Activated CD4-positive, CD25-positive, alpha-beta regulatory T cell treated with anti-CD3 and anti-CD28 coated beads, Interleukin-2, amount 50 U/mL, for 16 hours (primary cell): Measurements from ENCODE around the gene PCDHGA7.
"Not testable (repeated sequence)": the region's sequence is repeated elsewhere in the genome, so short reads cannot be mapped to it uniquely, and the experiment has no call there.

Source experiments
- DNase-seq: peaks from one replicate; pipeline ENCODE4 v3.0.0-alpha.2; 2020; ENCODE audit warnings: low read depth, low spot score

PCDHGA7 gene

GRCh38 chr5:141398608-141399007 is 16.1 kb downstream of the PCDHGA7 start:
- DNase-seq: no peak

DNA sequence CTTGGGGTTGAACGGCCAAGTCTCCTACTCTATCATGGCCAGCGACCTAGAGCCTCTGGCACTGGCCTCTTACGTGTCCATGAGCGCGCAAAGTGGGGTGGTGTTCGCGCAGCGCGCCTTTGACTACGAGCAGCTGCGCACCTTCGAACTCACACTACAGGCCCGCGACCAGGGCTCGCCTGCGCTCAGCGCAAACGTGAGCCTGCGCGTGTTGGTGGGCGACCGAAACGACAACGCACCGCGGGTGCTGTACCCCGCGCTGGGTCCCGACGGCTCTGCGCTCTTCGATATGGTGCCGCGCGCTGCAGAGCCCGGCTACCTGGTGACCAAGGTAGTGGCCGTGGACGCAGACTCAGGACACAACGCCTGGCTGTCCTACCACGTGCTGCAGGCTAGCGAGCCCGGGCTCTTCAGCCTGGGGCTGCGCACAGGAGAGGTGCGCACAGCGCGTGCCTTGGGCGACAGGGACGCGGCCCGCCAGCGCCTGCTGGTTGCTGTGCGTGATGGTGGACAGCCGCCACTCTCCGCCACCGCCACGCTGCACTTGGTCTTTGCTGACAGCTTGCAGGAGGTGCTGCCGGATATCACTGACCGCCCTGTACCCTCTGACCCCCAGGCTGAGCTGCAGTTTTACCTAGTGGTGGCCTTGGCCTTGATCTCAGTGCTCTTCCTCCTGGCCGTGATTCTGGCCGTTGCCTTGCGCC is 17.2 kb downstream of the PCDHGA7 start:
- no peak for DNase-seq

- DNase-seq: no peak
These were observed 20.2 kb downstream of the PCDHGA7 start, which contains the start of gene PCDHGA9 for GRCh38 chr5:141402553-141403243. PCDHGA9 (plus strand) TSS chr5:141402778; CDS start chr5:141402953, 175 bp downstream.

- DNase-seq: no peak
These were observed 20.8 kb downstream of the PCDHGA7 start for GRCh38 chr5:141403387-141403786.

- not testable (repeated sequence) for DNase-seq
These were observed 25.4 kb downstream of the PCDHGA7 start, which contains the start of gene PCDHGB6 for GRCh38 chr5:141407790-141408505. PCDHGB6 (plus strand) TSS chr5:141408021; CDS start chr5:141408203, 182 bp downstream.

GRCh38 chr5:141409598-141410306 is 27.2 kb downstream of the PCDHGA7 start:
- no peak for DNase-seq

DNA sequence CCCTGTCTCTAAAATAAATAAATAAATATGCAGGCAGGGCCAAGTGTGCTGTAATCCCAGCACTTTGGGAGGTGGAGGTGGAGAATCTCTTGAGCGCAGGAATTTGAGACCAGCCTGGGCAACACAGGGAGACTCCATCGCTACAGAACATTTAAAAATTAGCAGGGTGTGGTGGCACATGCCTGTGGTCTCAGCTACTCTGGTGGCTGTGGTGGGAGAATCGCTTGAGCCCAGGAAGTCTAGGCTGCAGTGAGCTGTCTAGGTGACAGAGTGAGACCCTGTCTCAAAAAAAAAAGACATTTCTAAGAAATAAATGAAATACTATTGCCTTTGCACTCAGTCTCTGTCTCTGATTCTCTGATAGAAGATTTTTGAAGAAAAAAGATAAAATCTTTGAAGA is 29.0 kb downstream of the PCDHGA7 start:
- no peak for DNase-seq

GRCh38 chr5:141412854-141413539 is 30.5 kb downstream of the PCDHGA7 start, which contains the start of gene PCDHGA10:
PCDHGA10 (plus strand) TSS chr5:141412987; CDS start chr5:141413176, 189 bp downstream.
- DNase-seq: no peak

- no peak for DNase-seq
These were observed 31.1 kb downstream of the PCDHGA7 start for GRCh38 chr5:141413540-141414069.

GRCh38 chr5:141414548-141415274 is 32.2 kb downstream of the PCDHGA7 start:
- DNase-seq: not testable (repeated sequence)

DNA sequence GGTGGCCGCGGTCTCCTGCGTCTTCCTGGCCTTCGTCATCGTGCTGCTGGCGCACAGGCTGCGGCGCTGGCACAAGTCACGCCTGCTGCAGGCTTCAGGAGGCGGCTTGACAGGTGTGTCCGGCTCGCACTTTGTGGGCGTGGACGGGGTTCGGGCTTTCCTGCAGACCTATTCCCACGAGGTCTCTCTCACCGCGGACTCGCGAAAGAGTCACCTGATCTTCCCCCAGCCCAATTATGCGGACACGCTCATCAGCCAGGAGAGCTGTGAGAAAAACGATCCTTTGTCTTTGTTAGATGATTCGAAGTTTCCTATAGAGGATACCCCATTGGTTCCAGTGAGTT is 32.7 kb downstream of the PCDHGA7 start:
- not testable (repeated sequence) for DNase-seq

GRCh38 chr5:141417494-141418172 is 35.1 kb downstream of the PCDHGA7 start, which contains the start of gene PCDHGB7:
PCDHGB7 (plus strand) TSS chr5:141417677; CDS start chr5:141417860, 183 bp downstream.
- DNase-seq: not testable (repeated sequence)

DNA sequence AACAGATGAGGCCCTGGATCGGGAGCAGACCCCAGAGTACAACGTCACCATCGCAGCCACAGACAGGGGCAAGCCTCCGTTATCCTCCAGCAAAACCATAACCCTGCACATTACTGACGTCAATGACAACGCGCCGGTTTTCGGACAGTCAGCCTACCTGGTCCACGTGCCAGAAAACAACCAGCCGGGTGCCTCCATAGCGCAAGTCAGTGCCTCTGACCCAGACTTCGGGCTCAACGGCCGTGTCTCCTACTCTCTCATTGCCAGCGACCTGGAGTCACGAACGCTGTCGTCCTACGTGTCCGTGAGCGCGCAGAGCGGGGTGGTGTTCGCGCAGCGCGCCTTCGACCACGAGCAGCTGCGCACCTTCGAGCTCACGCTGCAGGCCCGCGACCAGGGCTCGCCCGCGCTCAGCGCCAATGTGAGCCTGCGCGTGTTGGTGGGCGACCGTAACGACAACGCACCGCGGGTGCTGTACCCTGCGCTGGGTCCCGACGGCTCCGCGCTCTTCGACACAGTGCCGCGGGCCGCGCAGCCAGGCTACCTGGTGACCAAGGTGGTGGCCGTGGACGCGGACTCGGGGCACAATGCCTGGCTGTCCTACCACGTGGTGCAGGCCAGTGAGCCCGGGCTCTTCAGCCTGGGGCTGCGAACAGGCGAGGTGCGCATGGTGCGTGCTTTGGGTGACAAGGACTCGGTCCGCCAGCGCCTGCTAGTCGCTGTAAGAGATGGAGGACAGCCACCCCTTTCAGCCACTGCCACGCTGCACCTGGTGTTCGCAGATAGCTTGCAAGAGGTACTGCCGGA is 36.7 kb downstream of the PCDHGA7 start:
- no peak for DNase-seq

- DNase-seq: no peak
These were observed 38.4 kb downstream of the PCDHGA7 start, which contains the start of gene PCDHGA11 for GRCh38 chr5:141420855-141421488. PCDHGA11 (plus strand) TSS chr5:141421051; CDS start chr5:141421228, 177 bp downstream.

GRCh38 chr5:141421489-141421855 is 38.9 kb downstream of the PCDHGA7 start:
- no peak for DNase-seq

DNA sequence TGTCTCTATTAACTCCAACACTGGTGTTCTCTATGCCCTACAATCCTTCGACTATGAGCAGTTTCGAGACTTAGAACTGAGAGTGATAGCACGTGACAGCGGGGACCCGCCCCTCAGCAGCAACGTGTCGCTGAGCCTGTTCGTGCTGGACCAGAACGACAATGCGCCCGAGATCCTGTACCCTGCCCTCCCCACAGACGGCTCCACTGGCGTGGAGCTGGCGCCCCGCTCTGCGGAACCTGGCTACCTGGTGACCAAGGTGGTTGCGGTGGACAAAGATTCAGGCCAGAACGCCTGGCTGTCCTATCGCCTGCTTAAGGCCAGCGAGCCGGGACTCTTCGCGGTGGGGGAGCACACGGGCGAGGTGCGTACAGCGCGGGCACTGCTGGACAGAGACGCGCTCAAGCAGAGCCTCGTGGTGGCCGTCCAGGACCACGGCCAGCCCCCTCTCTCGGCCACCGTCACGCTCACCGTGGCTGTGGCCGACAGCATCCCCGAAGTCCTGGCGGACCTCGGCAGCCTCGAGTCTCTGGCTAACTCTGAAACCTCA is 40.3 kb downstream of the PCDHGA7 start:
- no peak for DNase-seq

- DNase-seq: no peak
These were observed 45.4 kb downstream of the PCDHGA7 start for GRCh38 chr5:141427783-141428426.
